GM21381 (cell line): ENCODE data around the gene EPS8.
"Not testable (repeated sequence)": the region's sequence is repeated elsewhere in the genome, so short reads cannot be mapped to it uniquely, and the experiment has no call there.

Source experiments
- ATAC-seq: cut with Tn5 transposase; IDR thresholded peaks from one replicate; pipeline ENCODE4 v1.9.1; 2021; ENCODE audit warnings: mild to moderate bottlenecking, moderate library complexity; ENCODE audit not compliant: unreplicated experiment

The EPS8 gene

DNA sequence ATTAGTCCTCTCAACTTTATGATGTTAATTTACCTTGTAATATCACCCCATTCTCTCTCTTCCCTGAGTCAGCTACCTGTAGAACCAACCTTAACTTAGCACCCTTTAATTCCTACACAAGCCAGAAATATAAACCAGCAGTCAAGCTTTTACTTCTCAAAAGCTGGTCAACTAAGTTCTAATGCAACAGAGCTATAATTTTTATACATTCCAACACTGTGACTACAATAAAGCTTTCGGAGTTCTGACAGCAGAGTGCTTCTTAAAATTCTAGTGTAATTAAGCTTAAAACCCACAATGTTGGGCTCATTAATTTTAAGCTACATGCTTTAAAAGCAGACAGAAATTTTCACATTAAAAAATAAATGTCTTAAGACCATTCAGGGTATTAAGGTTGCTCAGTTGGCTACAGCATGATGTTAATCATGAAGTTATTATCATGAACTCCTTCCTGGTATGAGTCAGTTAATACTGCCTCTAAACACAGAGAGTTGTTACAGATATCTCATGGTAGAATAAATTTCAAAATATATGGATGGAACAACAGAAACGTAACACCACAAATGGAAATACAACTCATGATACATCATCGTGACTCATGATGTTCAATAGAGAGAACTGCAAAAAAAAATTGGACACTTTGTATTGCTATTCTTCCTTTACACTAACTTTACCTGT lies 126.7 kb downstream of the EPS8 start:
- ATAC-seq: no peak

GRCh38 chr12:15651371-15651770 lies 137.8 kb downstream of the EPS8 start:
- ATAC-seq: no peak

GRCh38 chr12:15650399-15651128 lies 138.6 kb downstream of the EPS8 start:
- no peak for ATAC-seq

DNA sequence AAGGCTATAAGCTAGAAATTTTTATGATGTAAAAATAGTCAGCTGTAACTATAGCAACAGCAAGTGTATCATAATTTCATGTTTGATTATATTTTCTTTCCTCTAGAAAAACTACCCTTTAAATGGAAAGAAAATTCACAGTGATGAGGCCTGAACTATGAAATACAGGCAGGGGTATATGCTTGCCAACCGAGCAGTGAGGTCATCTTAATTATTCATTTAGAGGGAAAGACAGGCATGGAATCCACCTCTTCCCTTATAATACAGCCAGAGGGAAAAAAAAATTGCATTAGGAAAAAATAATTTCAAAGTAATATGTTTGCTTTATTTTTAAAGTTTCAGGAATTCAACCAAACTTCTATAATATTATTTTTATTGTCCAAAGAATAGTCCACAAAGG lies 139.8 kb downstream of the EPS8 start:
- no peak for ATAC-seq

GRCh38 chr12:15648558-15648957 lies 140.6 kb downstream of the EPS8 start:
- no peak for ATAC-seq

- no peak for ATAC-seq
Measured at GRCh38 chr12:15646581-15646980, 142.6 kb downstream of the EPS8 start.

- ATAC-seq: no peak
Measured at GRCh38 chr12:15644700-15645099, 144.5 kb downstream of the EPS8 start.

- ATAC-seq: no peak
Measured at GRCh38 chr12:15638231-15638630, 151.0 kb downstream of the EPS8 start.

- ATAC-seq: no peak
Measured at GRCh38 chr12:15636060-15636890, 152.9 kb downstream of the EPS8 start.

DNA sequence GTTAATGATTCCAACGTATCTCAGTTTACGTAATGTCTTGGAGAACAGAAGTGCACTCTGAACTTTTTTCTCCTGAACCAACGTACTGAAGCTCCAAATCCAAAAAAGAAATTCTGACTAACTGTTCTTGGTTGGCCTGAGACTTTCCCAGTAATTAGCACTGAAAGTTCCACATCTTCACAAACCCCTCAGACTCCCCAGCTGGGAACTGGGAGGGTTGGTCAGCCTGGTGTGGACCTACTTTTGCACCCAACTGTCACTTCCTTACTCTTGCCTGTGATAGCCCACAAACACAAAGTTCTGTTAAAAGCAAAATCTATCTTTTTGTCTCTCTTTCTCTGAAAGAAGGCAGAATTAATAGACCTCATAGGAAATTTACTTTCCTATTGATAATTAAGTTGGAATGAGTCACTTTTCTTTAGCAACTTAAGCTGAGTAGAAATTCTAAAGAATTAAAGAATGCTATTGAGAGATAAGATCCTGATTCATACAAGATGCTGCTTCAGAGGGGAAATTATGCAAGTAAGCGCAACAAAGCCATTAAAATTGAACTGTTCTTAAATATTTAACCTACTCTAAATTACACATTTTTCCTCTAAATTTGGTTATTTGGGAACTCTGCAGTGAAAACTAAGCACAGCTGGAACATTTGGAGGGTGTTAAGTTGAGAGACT lies 155.0 kb downstream of the EPS8 start:
- ATAC-seq: no peak

GRCh38 chr12:15633201-15633600 lies 156.0 kb downstream of the EPS8 start:
- no peak for ATAC-seq

DNA sequence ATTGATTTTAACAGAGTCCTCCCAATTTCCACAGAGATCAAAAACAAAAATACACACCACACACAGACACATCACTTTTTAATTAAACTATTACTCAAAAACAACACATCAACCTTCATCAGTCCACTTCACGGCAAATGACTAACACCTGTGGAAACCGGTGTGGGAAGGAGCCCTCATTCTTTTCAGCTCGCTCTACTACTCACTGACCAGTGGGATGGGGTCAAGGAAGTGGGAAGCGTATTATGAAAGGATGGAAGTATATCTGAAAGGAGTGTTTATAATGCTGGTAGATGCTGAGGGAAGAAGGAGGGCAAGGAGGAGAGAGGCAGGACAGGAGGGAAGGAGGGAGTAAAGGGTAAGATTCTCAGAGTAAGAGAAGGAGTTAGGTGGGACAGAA lies 156.5 kb downstream of the EPS8 start:
- no peak for ATAC-seq

- ATAC-seq: no peak
Measured at GRCh38 chr12:15631007-15631715, 158.0 kb downstream of the EPS8 start.

GRCh38 chr12:15629761-15630160 lies 159.4 kb downstream of the EPS8 start:
- no peak for ATAC-seq

- ATAC-seq: no peak
Measured at GRCh38 chr12:15629108-15629507, 160.1 kb downstream of the EPS8 start.

GRCh38 chr12:15627995-15628945 lies 160.9 kb downstream of the EPS8 start:
- ATAC-seq: no peak

DNA sequence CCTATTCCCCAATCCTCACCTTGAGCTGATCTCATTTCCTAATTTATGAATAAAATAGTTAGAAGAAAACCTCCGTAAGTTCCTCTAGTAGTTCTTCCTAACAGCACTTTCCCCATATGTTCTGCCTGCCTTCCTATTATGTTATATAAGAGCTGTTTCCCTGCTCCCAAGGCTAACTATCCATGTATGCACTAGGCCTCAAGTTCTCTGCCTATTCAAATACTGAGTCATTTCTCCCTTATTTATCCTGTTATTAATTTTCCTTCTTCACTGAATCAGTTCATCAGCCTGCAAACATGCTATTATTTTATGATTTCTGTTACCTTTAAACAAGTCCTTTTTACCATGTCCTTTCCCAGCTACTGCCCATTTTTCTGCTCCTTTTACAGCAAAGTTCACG lies 164.1 kb downstream of the EPS8 start:
- no peak for ATAC-seq

DNA sequence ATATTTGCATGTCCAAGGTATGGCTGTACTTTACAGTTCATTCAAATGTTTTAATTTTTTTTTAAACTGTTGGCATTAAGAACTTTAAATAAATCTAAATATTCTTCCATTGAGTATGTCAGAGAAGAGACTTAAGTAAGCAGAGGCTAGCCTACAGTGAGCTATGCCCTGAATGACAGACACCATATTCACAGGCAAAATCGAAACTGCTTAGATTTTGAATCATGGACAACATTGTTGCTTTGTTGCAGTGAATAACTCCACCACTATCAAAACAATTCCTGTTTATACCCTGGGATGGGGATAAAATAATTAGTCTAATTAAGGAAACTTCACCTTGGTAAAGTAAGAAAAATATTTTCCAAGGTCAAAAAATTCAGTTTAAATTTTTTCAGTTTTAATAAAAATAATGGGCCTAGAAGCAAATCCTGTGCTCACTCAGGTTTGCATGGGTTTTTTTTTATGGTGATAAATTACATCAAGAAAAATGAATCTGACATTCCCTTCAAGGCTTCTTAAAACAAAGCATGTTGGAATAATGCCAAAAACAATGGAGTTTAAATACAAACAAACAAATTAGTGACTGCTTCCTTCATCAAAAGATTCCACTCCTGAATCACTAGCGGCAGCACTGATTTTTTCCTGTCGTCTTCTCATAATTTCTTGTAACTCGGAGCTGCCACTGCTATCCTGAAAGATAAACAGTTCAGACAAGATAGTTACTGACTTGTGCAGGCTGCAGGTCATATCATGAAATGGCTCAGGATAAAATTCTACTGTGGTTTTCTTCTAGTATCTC lies 168.2 kb downstream of the EPS8 start:
- ATAC-seq: no peak

- ATAC-seq: not testable (repeated sequence)
Measured at GRCh38 chr12:15616495-15616894, 172.7 kb downstream of the EPS8 start.
